Measurements from ENCODE around the gene DNAH8. TPM values are rescaled to one million over a fixed set of nuclear protein-coding genes. Genes with fewer than 3 reads are reported as not detected.
A peak's percentile ranks its signal among the peaks of the same experiment; 100 is the strongest.

Gene DNAH8
- total and polyA plus RNA-seq, 3 donors from 2014 or later: 17.2 to 23.7 (median 19.0) TPM

GRCh38 chr6:38681850-38682249 is 33.3 kb upstream of the DNAH8 start:
- no peak overlapping the region for H3K4me3 ChIP-seq
- no peaks in the 10 kb centered on the region for H3K36me3 ChIP-seq (ENCODE audit: low read depth, missing control alignments)
- H3K9me3 ChIP-seq: no peaks in the 10 kb centered on the region
- H3K27ac ChIP-seq: no peak overlapping the region
- H3K4me1 ChIP-seq: peaks cover 23% of the 10 kb centered on the region
- TF ChIP-seq POLR2A (IDR thresholded peaks at IDR 0.05): no peak
- no peak for TF ChIP-seq CTCF (IDR thresholded peaks at IDR 0.05)
- no peaks in the 10 kb centered on the region for H3K27me3 ChIP-seq
- 95 to 98% methylated on average over 2 of the region's 2 CpGs for WGBS, 2 donors
- intact Hi-C loops (cut with DNase I; ENCODE audit: low total_unique reads): no loop called here
- DNase-seq: no peak

- H3K9me3 ChIP-seq: no peaks in the 10 kb centered on the region
- peaks cover 17% of the 10 kb centered on the region for H3K4me1 ChIP-seq
- intact Hi-C loops (cut with DNase I; ENCODE audit: low total_unique reads): no loop called here
- no peak overlapping the region for H3K4me3 ChIP-seq
- H3K36me3 ChIP-seq (ENCODE audit: low read depth, missing control alignments): no peaks in the 10 kb centered on the region
- no peaks in the 10 kb centered on the region for H3K27me3 ChIP-seq
- no peak for DNase-seq
- H3K27ac ChIP-seq: no peak overlapping the region
- TF ChIP-seq POLR2A (IDR thresholded peaks at IDR 0.05) (no peak), CTCF (IDR thresholded peaks at IDR 0.05) (no peak)
- 93% methylated on average over 1 of the region's 1 CpG for WGBS, 2 donors
Observed at GRCh38 chr6:38684237-38684636, 30.9 kb upstream of the DNAH8 start.

- H3K4me1 ChIP-seq: peaks cover 17% of the 10 kb centered on the region
- DNase-seq: no peak
- intact Hi-C loops (cut with DNase I; ENCODE audit: low total_unique reads): no loop called here
- H3K27ac ChIP-seq: no peak overlapping the region
- 81 to 94% methylated on average over 3 of the region's 3 CpGs for WGBS, 2 donors
- TF ChIP-seq POLR2A (IDR thresholded peaks at IDR 0.05) (no peak), CTCF (IDR thresholded peaks at IDR 0.05) (no peak)
- no peaks in the 10 kb centered on the region for H3K27me3 ChIP-seq
- H3K9me3 ChIP-seq: no peaks in the 10 kb centered on the region
- no peaks in the 10 kb centered on the region for H3K36me3 ChIP-seq (ENCODE audit: low read depth, missing control alignments)
- H3K4me3 ChIP-seq: no peak overlapping the region
Observed at GRCh38 chr6:38684904-38685303, 30.2 kb upstream of the DNAH8 start.

- Histone ChIP-seq H3K36me3 (ENCODE audit: low read depth, missing control alignments) (no peaks in the 10 kb centered on the region), H3K4me1 (peaks cover 17% of the 10 kb centered on the region), H3K9me3 (no peaks in the 10 kb centered on the region), H3K27ac (no peak overlapping the region), H3K27me3 (no peaks in the 10 kb centered on the region), H3K4me3 (no peak overlapping the region)
- intact Hi-C loops (cut with DNase I; ENCODE audit: low total_unique reads): no loop called here
- DNase-seq: no peak
- TF ChIP-seq POLR2A (IDR thresholded peaks at IDR 0.05): no peak
- TF ChIP-seq CTCF (IDR thresholded peaks at IDR 0.05): no peak
- WGBS, 2 donors: 49 to 59% methylated on average over 4 of the region's 4 CpGs
Observed at GRCh38 chr6:38686270-38687042, 28.7 kb upstream of the DNAH8 start.

- Histone ChIP-seq H3K36me3 (ENCODE audit: low read depth, missing control alignments) (no peaks in the 10 kb centered on the region), H3K4me3 (no peak overlapping the region), H3K9me3 (no peaks in the 10 kb centered on the region), H3K27me3 (no peaks in the 10 kb centered on the region), H3K27ac (no peak overlapping the region), H3K4me1 (peaks cover 17% of the 10 kb centered on the region)
- intact Hi-C loops (cut with DNase I; ENCODE audit: low total_unique reads): no loop called here
- peak; percentile 22 for DNase-seq
- 52 to 58% methylated on average over 2 of the region's 2 CpGs for WGBS, 2 donors
- TF ChIP-seq CTCF (IDR thresholded peaks at IDR 0.05) (no peak), POLR2A (IDR thresholded peaks at IDR 0.05) (no peak)
Observed at GRCh38 chr6:38687043-38687353, 28.1 kb upstream of the DNAH8 start.

All from testis (tissue), 3 donors.